Ishikawa (cell line): ENCODE results near the gene FRMD5.

Source experiments
- CEBPB ChIP-seq: IDR thresholded peaks from 2 replicates; pipeline ENCODE4 v1.6.1; 2012
- CREB1 ChIP-seq: IDR thresholded peaks from 2 replicates; pipeline ENCODE4 v1.6.1; 2012; ENCODE audit warnings: low read depth
- EGR1 ChIP-seq: IDR thresholded peaks from 2 replicates; pipeline ENCODE4 v1.6.1; 2012
- EP300 ChIP-seq: IDR thresholded peaks from 2 replicates; pipeline ENCODE4 v1.6.1; 2012; ENCODE audit warnings: borderline replicate concordance
- FOXM1 ChIP-seq: IDR thresholded peaks from 2 replicates; pipeline ENCODE4 v1.6.1; 2012; ENCODE audit warnings: low read depth, borderline replicate concordance
- NFIC ChIP-seq: IDR thresholded peaks from 2 replicates; pipeline ENCODE4 v1.6.1; 2012
- RAD21 ChIP-seq: IDR thresholded peaks from 2 replicates; pipeline ENCODE4 v1.6.1; 2012; ENCODE audit warnings: low read depth
- TAF1 ChIP-seq: IDR thresholded peaks from 2 replicates; pipeline ENCODE4 v1.6.1; 2012; ENCODE audit warnings: low read depth, mild to moderate bottlenecking
- TCF12 ChIP-seq: IDR thresholded peaks from 2 replicates; pipeline ENCODE4 v1.6.1; 2012; ENCODE audit warnings: low read depth
- TEAD4 ChIP-seq: IDR thresholded peaks from 2 replicates; pipeline ENCODE4 v1.6.1; 2012
- YY1 ChIP-seq: IDR thresholded peaks from 2 replicates; pipeline ENCODE4 v1.6.1; 2012; ENCODE audit warnings: low read depth
- ZBTB7A ChIP-seq: IDR thresholded peaks from 2 replicates; pipeline ENCODE4 v1.6.1; 2012; ENCODE audit warnings: low read depth
- TF ChIP-seq, protein P1 (sequence below): IDR thresholded peaks from 2 replicates; pipeline ENCODE4 v1.6.1; 2012
- TF ChIP-seq, protein P2 (sequence below): IDR thresholded peaks from 2 replicates; pipeline ENCODE4 v1.6.1; 2012; ENCODE audit warnings: low read depth, mild to moderate bottlenecking
- TF ChIP-seq, protein P3 (sequence below): IDR thresholded peaks from 2 replicates; pipeline ENCODE4 v1.6.1; 2012

Gene FRMD5

DNA sequence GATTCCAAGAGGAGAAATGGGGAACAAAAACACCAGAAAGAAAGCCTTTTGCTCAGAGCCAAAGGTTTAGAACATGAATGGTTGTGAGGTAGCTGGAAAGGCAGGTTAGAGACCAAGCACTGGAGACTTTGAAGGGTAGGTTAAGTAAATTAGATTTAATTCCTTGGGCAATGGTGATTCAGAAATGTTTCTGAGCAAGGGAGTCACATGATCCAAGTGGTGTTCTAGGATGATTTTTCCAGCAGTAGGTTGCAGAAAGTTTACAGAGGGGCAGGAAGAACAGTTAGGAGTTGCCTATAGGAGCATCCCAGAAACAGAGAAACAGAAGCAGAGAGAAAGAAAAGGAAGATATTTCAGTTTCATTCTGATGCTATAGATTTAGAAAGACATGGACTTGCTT lies 228.4 kb downstream of the FRMD5 start:
- TF ChIP-seq RAD21 = no peak
- TF ChIP-seq, protein P1, sequence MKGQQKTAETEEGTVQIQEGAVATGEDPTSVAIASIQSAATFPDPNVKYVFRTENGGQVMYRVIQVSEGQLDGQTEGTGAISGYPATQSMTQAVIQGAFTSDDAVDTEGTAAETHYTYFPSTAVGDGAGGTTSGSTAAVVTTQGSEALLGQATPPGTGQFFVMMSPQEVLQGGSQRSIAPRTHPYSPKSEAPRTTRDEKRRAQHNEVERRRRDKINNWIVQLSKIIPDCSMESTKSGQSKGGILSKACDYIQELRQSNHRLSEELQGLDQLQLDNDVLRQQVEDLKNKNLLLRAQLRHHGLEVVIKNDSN = 0 out of 2 replicates have a peak, but pooled peaks have one; percentile 16

DNA sequence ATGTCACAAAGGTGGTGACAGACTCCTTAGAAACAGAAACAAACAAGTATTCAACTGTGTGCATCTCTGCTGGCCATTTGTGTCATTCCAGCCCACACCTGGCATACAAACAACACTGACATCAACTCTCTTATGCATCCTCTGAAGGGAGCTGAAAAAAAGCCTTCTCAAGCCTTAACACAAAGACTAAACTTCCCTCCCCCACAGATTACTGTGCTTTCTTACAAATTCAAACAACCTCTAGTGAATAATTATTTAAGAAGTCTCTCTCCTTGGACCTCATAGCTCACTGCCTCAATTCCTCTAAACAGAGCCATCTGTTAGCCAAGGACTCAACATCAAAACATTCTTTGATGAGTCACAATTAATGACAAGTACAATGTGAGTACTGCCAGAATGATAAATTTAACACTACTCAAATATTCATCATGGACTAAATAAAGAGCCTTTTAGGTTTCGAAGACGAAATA lies 236.2 kb downstream of the FRMD5 start:
- TF ChIP-seq RAD21 (no peak), CREB1 (no peak), ZBTB7A (no peak), FOXM1 (no peak), YY1 (no peak), EGR1 (no peak), EP300 (no peak), TEAD4 (no peak), CEBPB (no peak), NFIC (no peak), TCF12 (no peak), TAF1 (no peak)
- TF ChIP-seq, protein P2, sequence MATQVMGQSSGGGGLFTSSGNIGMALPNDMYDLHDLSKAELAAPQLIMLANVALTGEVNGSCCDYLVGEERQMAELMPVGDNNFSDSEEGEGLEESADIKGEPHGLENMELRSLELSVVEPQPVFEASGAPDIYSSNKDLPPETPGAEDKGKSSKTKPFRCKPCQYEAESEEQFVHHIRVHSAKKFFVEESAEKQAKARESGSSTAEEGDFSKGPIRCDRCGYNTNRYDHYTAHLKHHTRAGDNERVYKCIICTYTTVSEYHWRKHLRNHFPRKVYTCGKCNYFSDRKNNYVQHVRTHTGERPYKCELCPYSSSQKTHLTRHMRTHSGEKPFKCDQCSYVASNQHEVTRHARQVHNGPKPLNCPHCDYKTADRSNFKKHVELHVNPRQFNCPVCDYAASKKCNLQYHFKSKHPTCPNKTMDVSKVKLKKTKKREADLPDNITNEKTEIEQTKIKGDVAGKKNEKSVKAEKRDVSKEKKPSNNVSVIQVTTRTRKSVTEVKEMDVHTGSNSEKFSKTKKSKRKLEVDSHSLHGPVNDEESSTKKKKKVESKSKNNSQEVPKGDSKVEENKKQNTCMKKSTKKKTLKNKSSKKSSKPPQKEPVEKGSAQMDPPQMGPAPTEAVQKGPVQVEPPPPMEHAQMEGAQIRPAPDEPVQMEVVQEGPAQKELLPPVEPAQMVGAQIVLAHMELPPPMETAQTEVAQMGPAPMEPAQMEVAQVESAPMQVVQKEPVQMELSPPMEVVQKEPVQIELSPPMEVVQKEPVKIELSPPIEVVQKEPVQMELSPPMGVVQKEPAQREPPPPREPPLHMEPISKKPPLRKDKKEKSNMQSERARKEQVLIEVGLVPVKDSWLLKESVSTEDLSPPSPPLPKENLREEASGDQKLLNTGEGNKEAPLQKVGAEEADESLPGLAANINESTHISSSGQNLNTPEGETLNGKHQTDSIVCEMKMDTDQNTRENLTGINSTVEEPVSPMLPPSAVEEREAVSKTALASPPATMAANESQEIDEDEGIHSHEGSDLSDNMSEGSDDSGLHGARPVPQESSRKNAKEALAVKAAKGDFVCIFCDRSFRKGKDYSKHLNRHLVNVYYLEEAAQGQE = no peak
- TF ChIP-seq, protein P3, sequence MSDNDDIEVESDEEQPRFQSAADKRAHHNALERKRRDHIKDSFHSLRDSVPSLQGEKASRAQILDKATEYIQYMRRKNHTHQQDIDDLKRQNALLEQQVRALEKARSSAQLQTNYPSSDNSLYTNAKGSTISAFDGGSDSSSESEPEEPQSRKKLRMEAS = no peak
- TF ChIP-seq, protein P1 = no peak

DNA sequence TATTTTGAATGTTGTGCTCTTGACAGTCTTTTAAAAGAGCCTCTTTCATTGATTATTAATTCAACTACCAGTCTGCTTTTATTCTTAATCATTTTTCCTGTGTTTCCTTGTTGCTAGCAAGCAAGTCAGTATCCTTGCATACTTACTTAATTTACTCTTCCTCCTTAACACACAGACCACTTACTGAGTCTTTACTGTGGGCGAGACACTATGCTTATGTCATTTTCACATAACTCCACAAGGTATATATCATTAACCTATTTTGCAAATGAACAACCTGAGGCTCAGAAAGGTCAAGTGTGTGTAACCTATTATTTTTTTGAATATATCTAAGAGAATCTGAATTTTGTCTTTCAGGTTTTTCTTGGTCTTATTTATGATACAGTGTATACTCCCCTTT lies 237.3 kb downstream of the FRMD5 start:
- TF ChIP-seq ZBTB7A = no peak
- no peak for TF ChIP-seq RAD21
- TF ChIP-seq TAF1 = no peak
- TF ChIP-seq EP300 = no peak
- TF ChIP-seq, protein P1 = no peak
- TF ChIP-seq TCF12 = no peak
- TF ChIP-seq FOXM1 = no peak
- TF ChIP-seq TEAD4 = no peak
- TF ChIP-seq, protein P2 = no peak
- TF ChIP-seq EGR1 = no peak
- TF ChIP-seq YY1 = no peak

DNA sequence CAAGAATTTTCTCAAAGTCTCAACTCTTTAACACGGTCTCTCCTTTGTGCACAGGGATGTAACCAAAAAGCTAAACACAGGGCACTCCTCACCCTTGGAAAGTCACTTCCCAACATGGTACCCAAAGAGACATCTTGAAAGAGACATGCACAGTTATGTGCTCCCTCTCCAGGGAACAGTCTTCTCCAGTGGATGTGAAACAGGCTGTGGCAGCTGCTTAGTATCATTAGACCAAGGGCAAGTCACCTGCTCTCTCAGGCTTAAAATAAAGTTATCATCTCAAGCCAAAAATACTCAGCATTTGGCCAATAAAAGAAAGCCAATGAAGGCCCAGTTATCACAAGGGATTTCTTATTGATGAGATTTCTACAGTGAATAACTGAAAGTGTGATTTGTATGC lies 239.9 kb downstream of the FRMD5 start:
- TF ChIP-seq, protein P1 = no peak
- TF ChIP-seq TCF12 (no peak), TAF1 (no peak), ZBTB7A (no peak), YY1 (no peak), CREB1 (no peak), RAD21 (no peak)
- TF ChIP-seq, protein P3 = no peak

DNA sequence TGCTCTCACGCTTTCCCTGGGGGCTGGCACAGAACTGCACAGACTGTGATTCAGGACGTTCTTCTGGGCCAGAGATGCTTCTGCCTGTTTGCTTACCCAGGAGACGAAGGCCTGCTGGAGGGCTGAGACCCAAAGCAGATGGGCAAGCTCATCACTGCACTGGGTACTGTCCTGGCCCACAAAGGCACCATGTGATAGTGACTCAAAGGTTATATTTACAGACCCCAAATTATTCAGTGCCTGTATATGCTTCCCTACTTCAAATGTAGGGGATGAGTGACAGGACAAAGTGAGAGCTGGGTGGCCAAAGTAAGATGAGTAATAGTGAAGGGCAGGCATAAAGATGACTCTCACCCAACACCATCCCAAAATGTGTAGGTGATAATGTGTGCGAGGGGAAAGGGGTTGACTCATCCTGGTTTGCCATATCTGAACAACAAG lies 240.9 kb downstream of the FRMD5 start:
- TF ChIP-seq ZBTB7A (no peak), TCF12 (no peak), TAF1 (no peak), CREB1 (no peak), TEAD4 (no peak), RAD21 (no peak)
- TF ChIP-seq, protein P1 = no peak
- TF ChIP-seq, protein P2 = no peak
